SK-MEL-5 (cell line): Measurements from ENCODE around the gene MSX1. TPM values are rescaled to one million over a fixed set of nuclear protein-coding genes. Genes with fewer than 3 reads are reported as not detected.

Source experiments
- DNase-seq: peaks from one replicate; pipeline ENCODE4 v3.0.0-alpha.2; 2016; ENCODE audit warnings: low read depth, low spot score
- in situ Hi-C: cut with HindIII; loops from 2 replicates; pipeline ENCODE4 v1.10.0; 2016; ENCODE audit warnings: low sequenced_read_pairs, high pct_unique_total_duplicates, low pct_unique_long_range_greater_than_20kb
- total RNA-seq: library from RNA; depleted of rRNA; stranded (reverse); fragments of >200 nt; shearing (Covaris generic); gene quantifications from 2 replicates; pipeline ENCODE4 v1.2.3, GENCODE V29; 2014

The MSX1 gene
- total RNA-seq, 1 experiment from 2014 or later: 4.5 TPM

DNA sequence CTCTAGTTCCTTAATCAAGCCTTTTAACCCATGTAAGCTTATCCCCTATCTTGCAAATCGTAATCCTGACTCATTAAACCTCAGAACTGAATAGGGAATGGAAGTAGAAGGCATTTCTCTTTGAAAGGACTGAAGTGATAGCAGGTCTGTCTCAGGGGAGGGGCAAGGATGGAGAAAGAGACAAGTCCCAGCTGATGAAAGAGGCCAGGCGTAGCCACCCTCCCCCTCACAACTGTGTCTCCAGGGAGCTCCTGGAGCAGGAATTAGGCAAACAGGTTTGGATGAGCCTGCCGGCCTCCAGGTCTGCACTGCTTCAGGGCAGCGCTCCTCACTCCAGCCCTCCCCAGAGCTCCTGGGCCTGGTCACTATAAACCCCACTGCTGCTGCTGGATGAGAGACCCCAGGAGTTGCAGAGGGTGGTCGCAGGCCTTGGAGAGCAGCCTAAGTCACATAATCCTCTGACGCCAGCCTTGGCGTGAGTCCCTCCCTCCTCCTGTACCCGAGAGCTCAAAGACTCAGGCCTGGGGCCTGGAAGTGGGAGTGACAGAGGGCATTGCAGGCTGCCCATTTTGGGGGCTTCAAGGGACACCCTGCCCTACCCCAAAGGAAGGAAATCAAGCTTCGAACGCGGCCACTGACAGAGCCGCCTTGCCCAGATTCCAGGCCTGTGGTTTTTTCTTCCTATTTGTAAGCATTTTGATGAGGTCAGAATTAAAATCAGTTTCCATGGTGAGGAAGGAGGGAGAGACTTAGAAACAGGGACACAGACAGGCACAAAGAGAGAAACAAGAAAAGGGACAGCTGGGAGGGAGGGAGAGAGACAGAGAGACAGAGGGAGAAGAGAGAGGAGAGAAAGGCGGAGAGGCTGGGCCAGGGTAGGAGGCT is 21.2 kb upstream of the MSX1 start:
- DNase-seq: no peak
- in situ Hi-C loops: no loop called here

DNA sequence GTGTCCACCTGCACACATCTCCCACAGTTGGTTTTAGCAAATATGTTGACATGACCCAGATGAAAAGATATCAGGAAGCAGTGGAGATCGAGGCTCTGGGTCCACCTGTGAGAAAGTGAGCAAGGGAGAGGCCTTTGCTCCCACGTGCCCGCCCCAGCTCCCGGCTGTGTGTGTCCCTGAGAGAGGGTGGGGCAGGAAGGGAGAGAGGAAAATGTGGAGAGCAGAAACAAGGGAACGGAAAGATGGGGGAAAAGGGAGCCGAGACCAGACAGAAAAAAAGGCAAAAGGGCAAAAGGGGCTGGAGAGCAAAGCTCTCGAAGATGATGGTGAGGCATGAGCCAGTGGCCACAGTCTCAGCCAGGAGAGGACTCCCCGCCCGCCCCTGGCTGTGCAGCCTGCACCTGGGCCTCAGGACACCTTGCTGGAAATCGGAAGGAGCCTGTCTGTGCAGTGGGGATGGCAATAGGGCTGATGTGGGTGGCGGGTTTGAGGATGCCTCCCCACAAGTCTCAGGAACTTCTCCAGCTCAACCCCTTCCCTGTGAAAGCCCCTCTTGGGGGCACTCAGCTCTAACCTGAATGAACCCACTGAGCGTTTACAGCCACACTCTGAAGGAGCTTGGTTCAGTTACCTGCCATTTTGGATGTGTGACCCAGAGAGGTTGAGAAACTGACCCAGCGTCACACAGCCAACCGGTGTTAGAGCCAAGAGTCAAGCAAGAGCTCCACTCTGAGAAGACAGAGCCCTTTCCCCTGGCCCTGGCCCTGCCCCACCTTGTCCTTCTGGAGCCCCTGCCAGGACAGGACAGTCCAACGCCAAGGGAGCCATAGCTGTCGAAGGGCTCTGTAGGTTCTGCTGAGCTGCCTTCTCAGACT is 20.3 kb upstream of the MSX1 start:
- in situ Hi-C loops: no loop called here
- no peak for DNase-seq

DNA sequence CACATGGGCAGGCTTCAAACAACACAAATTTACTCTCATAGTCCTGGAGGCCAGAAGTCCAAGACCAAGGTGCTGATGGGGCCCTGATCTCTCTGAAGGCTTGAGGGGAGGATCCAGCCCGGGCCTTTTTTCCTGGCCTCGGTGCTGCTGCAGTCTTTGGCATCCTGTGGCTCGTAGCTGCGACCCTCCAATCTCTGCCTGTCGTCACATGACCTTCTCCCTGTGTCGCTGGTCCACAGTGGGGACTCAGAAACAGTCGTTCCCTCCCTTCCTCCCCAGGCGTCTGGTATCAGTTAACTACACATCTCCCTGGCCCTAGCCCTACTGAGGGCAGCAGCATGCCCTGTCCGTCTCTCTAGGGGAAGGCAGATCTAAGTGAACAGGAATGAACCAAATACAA is 19.1 kb upstream of the MSX1 start:
- DNase-seq: no peak
- in situ Hi-C loops: no loop called here

- in situ Hi-C loops: no loop called here
- DNase-seq: no peak
Measured at GRCh38 chr4:4841156-4841555, 18.3 kb upstream of the MSX1 start.

GRCh38 chr4:4842476-4843441 is 16.7 kb upstream of the MSX1 start:
- no peak for DNase-seq
- in situ Hi-C loops: no loop called here

DNA sequence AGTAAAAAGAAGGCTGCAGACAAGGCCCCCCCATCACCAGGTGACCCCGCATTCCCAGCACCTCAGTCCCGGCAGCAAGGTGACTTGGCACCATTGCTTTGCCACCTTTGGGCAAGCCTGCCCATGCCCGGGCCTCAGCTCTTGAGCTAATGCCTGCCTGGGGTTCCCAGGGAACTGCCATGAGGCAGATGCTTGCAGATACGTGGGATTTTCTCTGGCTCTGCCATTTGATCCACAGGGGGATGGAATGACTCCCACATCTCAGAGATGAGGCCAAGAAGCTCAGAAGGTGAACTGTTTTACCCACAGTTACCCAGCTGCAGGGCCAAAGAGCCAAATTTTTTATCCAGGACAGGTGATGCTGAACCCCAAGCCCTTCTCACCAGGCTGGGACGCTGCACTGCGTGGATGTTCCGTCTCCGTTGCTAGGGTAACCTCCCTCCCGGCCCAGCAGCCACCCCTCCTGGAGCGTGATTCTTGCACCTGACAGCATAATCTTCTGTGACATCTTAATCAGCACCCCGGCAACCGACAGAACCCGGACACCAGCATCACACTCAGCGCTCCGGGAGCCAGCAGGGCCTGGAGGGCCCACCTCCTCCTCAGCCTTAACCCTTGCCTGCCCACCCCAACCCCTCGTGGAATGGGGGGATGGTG is 15.7 kb upstream of the MSX1 start:
- no peak for DNase-seq
- in situ Hi-C loops: no loop called here

DNA sequence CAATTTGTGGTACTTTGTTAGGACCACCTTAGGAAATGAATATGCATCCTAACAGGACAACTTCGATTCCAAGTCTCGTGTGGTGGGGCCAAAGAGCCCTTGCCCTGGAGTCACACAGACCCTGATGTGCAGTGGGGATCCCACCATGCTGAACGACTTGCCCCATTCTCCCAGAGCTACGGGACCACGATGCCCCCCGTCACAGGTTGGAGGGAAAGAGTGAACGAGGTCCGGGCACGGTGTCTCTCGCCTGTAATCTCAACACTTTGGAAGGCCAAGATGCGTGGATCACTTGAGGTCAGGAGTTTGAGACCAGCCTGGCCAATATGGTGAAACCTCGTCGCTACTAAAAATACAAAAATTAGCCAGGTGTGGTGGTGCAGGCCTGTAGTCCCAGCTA is 14.4 kb upstream of the MSX1 start:
- in situ Hi-C loops: no loop called here
- DNase-seq: no peak

DNA sequence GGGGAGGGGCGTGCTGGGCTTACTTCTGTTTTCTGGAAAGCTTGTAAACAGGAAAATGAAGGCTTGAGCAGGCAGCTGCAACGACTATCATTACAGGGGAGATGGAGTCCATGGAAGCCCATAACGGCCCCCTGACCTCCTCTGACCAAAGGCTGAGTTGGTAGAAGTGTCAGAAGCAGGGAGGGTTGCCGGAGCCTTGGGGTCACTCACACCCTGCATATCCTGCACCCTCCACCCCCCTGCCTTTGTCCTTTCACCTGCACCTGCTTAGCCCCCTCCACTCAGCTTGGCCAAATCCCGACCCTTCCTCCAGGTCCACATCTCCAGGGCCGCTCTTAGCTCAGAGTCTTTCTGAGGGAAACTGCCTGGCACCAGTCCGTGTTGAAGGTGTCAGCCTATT is 12.5 kb upstream of the MSX1 start:
- in situ Hi-C loops: no loop called here
- no peak for DNase-seq

DNA sequence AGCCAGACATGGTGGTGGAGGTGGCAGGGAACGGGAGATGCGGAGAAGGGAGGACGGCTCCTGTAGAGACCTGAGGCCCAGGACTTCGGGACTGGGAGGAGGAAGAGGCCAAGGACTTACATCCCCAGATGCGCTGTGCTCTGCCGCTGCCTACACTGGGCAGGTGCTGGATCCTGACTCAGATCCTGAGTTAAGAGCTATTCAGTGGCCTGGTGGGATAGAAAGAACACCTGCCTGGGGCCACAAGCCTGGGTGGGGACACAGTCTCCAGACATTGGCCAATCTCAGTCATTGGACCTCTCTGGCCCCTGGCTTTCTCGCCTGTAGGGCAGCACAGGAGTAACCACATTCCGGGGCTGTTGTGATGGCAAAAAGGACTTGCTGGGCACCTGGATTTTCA is 10.9 kb upstream of the MSX1 start:
- in situ Hi-C loops: no loop called here
- no peak for DNase-seq

DNA sequence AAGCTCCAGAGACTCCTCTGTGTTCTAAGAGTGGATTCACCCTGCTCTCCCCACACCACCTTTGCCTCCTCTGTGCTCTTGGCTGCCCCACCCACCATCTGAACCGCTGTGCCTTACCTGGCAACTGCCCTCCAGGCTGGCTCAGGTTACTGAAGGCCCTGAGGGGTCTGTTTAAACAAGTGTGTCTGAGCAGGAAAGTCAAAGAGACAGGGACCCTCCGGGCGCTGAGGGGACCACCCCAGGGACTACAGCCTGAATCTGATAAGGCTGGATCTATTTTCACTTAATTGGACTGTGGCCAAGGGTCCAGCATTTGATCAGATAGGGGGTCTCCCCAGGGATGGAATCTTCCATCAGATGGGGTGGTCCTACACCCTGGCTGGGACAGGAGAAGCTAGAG is 10.4 kb upstream of the MSX1 start:
- DNase-seq: no peak
- in situ Hi-C loops: no loop called here

DNA sequence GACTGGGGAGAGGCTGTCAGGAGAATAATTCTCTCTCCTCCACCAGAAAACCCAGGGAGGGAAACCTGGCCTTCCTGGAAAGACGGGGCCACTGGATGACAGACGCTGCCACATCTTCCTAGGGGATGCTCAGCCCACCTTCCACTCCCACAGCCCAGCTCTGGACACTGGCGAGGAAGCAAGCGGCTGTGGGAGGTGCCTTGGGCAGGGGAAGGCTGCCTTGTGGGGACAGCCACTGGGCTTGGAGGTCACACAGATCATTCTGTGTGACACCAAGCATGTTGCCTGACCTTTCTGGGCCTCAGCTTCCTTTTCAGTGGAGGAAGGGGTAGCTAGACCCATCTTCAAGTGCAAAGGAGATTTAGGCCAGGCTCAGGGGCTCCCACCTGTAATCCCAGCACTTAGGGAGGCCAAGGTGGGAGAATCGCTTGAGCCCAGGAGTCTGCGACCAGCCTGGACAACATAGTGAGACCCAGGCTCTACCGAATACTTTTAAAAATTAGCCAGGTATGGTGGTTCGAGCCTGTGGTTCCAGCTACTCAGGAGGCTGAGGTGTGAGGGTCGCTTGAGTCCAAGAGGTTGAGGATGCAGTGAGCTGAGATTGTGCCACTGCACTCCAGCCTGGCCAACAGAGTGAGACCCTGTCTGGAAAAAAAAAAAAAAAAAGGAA is 9.8 kb upstream of the MSX1 start:
- no peak for DNase-seq
- in situ Hi-C loops: no loop called here

DNA sequence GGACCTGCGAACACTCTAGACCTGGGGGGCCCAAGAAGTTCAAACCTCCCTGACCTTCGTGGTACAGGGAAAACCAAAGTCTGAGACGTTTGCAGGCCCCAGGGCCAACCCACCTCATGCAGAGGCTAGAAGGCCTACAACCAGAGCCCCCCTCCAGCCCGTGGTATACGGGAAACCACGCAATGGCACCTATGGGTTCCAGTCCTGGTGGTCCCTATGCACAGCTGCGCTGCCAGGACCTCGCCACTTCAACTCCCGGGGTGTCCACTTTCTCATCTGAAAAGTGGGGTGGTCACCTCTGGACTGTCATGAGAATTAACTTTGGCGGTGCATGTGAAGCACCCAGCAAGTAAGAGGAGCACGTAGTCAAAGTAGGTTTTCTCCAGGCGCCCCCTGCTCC is 8.4 kb upstream of the MSX1 start:
- in situ Hi-C loops: no loop called here
- no peak for DNase-seq

GRCh38 chr4:4851906-4852305 is 7.6 kb upstream of the MSX1 start:
- in situ Hi-C loops: no loop called here
- DNase-seq: no peak

DNA sequence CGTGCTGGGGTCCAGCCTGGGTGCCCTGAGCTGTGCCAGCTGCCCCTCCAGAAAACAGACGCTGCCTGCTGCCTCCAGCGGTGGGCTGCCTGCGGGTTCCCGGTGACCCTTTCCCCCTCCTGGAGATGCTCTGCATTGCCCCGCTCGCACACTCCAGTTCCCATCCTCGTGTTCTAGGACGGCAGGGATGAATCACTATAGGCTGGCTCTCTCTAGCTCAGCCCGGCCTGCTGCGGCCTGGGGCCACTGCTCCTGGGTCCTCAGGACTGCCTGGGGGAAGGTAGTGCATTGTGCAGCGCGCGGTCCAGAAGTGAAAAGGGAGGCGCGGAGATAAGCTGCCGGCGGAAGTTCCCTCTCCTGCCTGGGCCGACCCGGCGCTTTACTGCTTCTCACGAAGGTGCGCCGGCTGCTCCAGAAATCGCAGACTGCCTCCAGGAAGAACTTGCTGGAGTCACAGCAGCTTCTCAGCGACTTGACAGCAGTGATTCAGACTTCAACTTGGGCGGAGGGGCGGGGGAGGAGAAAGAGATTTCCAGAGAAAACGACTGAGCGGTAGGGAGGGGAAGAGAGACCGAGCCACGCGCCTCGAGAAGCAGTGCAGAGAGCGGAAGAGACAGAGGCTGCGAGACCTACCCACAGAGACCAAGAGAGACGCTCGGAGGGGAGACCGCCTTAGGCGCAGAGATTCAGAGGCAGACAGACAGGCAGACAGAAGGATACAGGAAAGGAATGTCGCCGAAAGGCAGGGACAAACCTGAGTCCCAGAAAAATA is 6.7 kb upstream of the MSX1 start:
- no peak for DNase-seq
- in situ Hi-C loops: no loop called here

GRCh38 chr4:4853371-4853823 is 6.1 kb upstream of the MSX1 start:
- no peak for DNase-seq
- in situ Hi-C loops: no loop called here
